ENCODE measurements around the gene BNC2.

Gene BNC2

DNA sequence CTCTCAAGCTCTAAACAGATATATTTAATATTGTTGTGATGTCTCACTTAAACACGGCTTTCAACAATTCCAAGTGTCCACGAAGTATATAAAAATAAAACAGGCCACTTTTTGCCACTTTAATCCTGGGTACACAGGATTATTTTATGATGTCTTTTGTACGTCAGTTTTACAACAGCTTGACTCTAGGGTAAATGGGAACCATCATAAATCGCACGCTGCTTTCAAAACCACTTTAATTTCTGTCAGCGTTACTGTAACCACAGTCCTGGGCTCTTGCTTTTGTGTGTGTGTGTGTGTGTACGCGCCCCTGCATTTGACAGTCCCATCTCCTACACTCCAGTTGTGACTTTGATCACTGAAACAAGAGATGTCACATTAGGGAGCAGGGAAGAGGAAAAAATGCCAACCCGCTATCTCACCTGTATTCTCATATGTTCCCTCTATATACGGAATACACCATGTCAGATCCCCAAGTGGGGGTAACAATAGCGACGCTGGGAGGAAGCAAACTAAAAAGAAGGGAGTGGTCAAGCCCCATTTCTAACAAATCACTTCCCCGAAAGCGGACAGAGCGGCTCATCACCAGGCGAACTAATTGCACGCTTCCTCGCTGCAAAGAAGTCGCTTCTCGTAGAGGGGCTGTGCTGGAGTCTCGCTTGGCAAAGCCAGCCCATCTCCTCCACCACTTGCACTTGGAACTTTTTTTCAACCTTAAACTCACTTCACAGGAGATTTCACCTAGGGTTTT, 1.2 kb downstream of the BNC2 start:
- DNase-seq = peak; percentile 28

GRCh38 chr9:16868701-16869100, 1.8 kb downstream of the BNC2 start:
- no peak for DNase-seq

- no peak for DNase-seq
Measured at GRCh38 chr9:16867576-16868311, 2.7 kb downstream of the BNC2 start.

DNA sequence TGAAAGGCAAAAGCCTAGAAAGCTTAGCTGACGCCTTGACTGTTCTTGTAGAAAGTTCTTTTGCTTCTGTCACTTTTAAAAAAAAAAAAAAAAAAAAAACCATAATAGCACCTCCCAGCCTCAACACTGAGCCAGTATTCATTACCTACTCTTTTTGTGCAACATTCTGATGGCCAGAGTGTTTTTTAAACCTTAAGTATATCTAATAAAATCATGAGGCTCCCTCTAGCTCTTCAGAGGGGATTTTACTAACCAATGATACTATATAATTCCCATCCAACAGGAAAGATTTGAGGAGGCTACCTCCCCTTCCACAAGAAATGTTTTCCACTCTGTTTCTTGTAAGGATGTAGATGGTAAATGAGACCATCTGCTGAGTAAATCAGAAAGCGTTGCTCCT, 3.9 kb downstream of the BNC2 start:
- no peak for DNase-seq

DNA sequence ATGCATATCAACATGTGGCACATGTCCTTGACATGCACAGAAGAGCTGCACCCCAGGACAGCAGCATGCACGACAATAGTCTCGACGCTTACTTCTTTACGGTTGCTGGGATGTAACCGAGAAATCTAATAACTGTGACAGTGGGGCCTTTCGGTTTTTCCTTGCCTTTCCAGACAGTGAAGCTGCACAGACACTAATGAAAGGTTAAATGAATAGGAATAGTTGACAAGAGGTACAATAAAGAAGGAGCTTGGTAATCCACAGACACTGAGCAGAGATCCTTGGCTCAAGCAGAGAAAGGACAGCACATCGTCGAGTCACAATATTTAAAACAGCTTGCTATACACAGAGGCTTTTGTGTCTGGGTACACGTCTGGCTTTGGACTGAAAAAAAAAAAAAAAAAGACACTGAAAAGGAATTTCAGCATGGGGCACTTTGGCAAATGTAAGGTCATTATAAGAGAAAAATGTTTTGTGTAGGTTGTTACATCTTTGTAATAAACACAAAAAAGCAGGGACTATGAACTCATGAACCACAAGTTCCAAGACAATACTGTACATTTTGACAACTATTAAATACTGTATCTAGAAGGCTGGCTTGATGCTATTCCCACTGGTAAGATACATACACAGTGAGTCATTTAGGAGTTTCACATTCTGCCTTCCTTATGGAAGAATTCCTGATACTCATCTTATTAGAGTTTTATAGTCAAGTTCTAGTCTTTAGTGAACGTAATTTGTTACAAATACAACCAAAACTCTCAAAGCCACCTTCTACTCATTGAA, 5.6 kb downstream of the BNC2 start:
- DNase-seq = no peak

- no peak for DNase-seq
Measured at GRCh38 chr9:16848179-16848578, 22.3 kb downstream of the BNC2 start.

- no peak for DNase-seq
Measured at GRCh38 chr9:16846986-16847385, 23.5 kb downstream of the BNC2 start.

DNA sequence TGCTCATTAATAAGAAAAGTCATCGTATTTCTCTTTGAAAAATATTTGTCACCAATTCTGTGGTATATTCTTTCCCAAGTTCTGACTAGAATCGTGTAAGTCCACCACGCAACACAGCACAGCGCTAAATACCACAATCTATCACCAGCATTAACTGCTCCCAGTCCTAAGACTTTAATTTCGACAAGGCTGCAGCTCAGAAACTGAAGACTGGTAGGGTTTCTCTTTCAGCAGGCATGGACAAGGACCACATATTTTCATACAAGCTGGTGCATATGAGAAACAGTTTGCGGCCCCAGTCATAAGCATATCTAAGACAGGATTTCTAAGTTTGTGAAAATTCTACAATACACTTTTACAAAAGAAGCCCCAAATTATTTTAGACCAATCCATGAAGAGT, 24.1 kb downstream of the BNC2 start:
- no peak for DNase-seq

DNA sequence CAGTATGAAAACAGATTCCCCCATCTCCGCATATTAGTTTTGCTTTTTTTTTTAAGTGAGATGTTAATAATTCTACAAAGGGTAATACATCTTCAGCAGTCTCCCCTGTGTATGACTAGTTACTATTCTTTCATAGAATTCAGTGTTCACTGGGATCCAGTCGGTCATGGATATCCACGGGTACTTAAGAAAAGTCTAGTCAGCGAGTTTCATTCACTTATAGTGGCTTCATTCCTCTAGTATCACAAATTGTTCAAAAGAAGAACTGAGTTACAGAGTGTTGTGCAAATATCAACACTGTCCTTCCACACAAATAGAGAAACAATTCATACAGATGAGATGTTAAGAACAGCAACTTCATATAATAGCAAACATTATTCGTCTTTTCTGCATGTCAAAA, 35.7 kb downstream of the BNC2 start:
- no peak for DNase-seq

DNA sequence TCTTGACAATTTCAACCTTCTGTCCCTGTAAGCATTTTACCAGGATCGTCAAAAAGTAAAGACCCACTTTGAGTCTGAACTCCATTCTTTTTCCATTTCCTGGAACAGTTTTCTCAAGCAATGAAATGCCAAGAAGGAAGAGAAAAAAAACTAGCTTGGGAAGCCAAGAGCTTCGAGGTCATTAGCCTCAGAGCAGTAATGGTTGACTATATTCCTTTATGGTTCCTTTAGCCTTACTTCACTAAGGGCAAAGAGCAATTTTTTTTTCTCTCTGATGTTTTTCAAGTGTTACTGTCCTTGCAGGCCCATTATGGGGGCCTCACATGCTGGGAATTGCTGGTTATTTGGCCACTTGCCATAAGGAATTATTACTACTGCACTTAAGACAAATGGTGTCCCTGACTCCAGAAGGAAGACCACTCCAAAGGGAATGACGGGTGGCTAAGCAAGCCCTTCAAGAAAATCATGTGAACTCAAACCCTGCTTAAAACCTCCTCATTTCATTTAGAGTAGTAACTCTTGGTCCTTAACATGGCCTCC, 37.1 kb downstream of the BNC2 start:
- DNase-seq = no peak

DNA sequence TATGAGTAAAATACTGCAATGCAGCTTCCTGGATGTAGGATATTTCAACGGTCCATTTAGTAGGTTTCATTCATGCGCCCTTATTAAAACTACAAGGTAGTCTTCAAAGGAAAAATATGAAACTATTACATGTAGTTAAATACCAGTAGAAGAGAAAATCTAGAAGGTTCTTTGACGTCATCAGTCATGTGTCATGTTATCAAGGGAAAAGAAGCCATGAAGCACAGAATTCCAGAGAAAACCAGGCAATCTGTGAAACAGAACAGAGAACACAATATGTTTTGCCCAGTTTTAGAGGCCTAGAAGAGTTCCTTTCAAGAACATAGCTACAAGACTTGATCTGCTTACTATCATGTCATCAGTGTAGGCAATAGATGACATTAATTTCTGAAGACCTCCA, 38.4 kb downstream of the BNC2 start:
- no peak for DNase-seq

DNA sequence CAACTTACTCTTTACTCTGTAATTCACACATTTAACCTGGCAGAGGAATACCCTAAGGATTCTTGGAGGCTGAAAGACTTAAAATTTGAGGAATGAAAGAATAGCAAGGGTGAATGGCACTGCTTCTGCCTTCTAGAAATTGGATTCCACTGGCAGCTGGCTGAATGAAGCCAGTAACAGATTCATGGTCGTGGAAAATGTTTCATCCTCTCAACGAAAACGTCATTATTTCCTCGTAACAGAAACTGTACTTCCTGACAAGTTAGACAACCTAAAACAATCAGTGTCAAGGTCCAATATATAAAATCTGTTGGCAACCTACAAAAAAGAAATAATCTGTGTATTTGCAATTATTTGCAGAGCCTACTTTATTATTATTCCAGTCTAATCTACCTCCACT, 39.7 kb downstream of the BNC2 start:
- no peak for DNase-seq

GRCh38 chr9:16828340-16829281, 41.9 kb downstream of the BNC2 start:
- no peak for DNase-seq

DNA sequence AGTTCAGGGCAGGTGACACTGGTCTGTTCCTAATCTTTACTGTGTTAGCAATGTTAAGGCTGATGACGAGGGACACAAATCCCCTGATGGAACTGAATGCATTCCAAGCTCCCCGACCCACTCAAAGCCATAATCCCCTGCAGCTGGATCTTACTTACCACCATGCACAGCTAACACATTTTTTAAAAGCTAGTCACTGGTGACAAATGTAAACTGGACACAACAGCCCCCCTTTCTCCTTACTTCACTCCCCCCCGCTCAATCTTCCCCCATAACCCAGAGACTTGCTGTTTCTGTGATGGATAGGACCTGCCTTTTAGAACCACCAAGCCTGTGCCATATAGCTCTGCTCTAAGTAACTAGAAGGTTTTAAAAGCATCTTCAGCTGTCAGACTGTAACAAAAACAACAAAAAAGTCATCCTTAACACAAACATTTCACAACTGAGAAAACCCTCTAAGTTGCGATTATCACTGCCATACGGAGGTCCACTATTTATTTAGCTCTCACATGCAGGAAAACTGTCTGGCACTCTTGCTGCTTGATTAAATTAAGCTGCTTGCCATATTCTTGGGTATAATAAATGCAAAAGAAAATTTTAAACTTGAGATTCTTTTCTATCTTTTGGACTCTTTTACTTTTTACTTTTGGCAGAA, 44.4 kb downstream of the BNC2 start:
- DNase-seq = no peak

DNA sequence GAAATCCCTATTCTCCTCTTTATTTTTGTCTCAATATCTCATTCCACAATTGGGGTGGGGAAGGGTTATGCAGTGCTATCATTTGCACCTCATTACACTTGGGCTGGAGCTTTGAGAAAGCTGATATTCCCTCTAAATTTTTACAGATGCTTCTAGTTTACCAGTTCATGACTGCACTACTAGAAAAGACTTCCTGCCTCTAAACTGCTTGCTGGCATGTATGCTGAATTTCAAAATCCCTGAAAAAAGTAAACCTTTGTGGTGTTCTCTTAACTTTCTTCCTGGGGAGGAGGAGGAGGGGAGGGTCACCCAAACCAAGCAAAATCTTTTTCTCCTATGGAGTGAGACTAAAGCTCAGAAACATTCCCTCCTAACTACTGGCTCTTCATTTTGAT, 45.1 kb downstream of the BNC2 start:
- DNase-seq = no peak

DNA sequence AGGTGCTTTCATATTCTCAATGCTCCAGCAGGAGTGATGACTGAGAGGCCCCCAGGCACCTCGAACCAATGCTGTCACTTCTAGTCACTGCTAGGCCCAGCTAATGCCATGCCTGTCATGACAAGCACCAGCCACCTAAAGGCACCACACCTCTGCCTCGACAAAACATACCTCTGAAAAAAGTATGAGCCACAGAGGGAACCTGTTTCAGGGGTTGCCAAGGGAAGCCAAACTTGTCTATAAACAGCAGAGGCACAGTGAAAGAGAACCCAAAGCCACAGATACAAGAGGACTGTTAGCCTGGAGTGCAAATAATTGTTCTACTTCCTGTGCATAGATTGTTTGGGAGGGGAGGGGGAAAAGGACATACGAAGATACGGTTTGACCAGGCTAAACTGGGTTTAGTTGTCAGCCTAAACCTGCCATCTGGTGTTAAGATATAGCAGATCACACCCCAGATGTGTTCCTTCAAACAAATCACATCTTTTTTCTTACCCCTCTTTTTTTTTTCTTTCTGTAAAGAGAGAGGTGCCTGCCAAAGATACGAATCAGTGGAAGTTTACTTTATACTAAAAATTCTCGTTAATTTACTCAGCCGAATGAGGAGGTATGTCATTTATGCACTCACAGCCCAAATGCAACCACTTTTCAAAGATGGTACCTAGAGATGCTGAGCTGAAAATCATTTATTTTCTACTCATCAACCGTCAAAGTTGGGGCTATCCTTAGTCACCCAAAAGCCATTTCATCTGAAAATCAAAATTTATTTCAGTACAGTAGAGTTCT, 45.7 kb downstream of the BNC2 start:
- DNase-seq = peak; percentile 76

GRCh38 chr9:16823906-16824305, 46.6 kb downstream of the BNC2 start:
- DNase-seq = no peak

DNA sequence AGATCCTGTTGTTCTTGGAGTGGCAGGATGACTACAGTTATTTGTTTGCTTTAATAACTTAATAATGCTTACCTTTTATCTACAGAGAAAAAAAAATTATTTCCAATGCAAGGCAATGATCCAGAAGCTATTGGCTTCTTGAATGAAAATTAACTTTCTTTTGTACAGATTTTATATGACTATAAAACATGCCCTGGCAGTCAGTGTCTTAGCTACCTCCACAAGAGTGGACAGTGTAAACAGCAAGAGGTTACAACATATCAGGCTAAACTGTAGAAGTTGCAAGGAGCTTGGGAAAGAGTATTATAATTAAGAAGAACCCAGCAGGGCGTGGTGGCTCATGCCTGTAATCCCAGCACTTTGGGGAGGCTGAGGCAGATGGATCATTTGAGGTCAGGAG, 49.1 kb downstream of the BNC2 start:
- no peak for DNase-seq

DNA sequence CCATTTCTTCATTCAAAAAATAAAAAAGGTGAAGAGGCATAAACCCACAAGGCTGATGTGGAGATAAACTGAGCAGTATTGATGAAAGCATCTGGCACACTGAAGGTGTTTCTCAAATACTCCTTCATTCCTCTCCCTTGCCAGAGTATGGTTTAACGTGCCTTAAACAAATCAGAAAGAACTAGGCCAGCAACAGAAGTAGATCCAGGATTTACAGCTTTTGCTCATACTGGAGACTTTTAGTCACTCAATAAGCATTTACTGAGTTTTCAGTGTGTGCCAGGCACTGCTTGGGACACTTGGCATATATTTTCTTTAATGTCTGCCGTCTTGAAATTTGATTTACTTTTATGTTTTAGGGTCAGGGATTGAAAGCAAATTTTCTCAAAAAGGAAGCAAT, 53.0 kb downstream of the BNC2 start:
- no peak for DNase-seq

DNA sequence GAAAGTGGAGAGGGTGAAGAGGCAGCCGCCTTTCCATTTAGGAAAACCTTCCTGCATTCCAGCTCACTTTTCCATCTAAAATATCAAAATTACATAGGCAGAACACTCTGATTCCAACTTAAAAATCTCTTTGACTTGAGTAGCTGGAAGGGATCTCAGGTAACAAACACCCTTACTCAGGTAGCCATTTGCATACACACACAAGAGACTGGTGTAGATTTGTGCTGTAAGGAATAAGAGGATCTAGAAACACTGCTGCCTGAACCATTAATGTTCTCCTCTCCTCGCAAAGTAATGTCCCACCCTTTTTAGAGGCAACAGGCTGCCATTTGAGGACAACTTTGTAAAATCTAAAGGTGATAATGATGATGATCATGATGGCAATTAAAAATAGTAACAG, 53.5 kb downstream of the BNC2 start:
- DNase-seq = no peak

GRCh38 chr9:16816011-16816410, 54.5 kb downstream of the BNC2 start:
- DNase-seq = peak; percentile 76

All from NCI-H1092 treated with DMSO at 0.1 percent for 48 hours (cell line).